GM21423 (cell line): ENCODE data around the gene SYTL4.
"Not testable (repeated sequence)": the region's sequence is repeated elsewhere in the genome, so short reads cannot be mapped to it uniquely, and the experiment has no call there.

Experiments
- ATAC-seq: cut with Tn5 transposase; IDR thresholded peaks from one replicate; pipeline ENCODE4 v1.9.1; 2021; ENCODE audit warnings: mild to moderate bottlenecking, moderate library complexity; ENCODE audit not compliant: unreplicated experiment

SYTL4 gene

GRCh38 chrX:100731441-100732281 lies at the start of gene SYTL4:
Gene SYTL4, minus strand, starts transcription at chrX:100732121. Its CDS starts 30,084 bp downstream, at chrX:100702037.
- ATAC-seq, result no peak

DNA sequence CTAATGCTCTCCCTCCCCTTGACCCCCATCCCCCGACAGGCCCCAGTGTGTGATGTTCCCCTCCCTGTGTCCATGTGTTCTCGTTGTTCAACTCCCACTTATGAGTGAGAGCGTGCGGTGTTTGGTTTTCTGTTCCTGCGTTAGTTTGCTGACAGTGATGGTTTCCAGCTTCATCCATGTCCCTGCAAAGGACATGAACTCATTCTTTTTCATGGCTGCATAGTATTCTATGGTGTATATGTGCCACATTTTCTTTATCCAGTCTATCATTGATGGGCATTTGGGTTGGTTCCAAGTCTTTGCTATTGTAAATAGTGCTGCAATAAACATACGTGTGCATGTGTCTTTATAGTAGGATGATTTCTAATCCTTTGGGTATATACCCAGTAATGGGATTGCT lies 37.5 kb upstream of the SYTL4 start:
- ATAC-seq, result not testable (repeated sequence)

GRCh38 chrX:100768679-100769338 lies 36.9 kb upstream of the SYTL4 start:
- ATAC-seq, result peak; percentile 62

DNA sequence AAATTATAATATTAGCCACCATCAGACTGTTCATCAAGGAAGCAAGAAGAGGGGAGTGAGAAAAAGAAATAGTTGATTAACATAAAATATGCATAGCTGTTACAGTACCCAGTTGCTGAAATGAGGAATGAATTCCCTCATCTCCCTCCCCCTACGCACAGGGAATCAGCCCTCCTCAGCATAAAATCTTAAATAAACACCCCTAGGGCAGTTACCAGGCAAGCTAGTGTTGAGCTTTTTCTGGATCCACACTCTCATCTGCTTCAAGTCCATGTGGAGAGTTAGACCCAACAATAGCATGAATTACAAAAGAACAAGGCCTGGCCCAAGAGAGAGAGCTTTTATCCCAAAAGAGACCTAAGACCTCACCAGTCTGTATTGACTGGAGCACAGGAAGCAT lies 19.0 kb upstream of the SYTL4 start:
- ATAC-seq, result no peak

GRCh38 chrX:100748108-100748507 lies 16.2 kb upstream of the SYTL4 start:
- ATAC-seq, result no peak

- ATAC-seq, result no peak
Observed at GRCh38 chrX:100747703-100748102, 15.8 kb upstream of the SYTL4 start.

DNA sequence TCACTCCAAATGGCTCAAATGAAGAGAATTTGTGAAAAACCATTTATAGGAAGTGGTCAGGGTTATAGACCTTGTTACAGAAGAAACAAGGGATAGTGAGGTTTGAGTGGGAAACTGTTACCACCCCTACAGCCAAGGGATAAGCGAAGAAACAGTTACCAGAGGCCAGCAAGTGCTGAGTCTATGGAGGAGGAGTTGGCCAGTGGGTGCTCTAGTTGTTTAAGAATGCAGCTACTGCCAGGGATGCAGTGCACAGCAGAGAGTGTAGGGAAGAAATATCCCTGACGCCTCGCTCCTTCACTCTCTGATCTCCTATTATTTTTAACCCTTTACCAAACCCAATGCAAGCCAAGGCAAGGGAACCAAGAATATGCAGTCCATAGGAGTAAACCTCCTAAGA lies 15.2 kb upstream of the SYTL4 start:
- no peak for ATAC-seq

DNA sequence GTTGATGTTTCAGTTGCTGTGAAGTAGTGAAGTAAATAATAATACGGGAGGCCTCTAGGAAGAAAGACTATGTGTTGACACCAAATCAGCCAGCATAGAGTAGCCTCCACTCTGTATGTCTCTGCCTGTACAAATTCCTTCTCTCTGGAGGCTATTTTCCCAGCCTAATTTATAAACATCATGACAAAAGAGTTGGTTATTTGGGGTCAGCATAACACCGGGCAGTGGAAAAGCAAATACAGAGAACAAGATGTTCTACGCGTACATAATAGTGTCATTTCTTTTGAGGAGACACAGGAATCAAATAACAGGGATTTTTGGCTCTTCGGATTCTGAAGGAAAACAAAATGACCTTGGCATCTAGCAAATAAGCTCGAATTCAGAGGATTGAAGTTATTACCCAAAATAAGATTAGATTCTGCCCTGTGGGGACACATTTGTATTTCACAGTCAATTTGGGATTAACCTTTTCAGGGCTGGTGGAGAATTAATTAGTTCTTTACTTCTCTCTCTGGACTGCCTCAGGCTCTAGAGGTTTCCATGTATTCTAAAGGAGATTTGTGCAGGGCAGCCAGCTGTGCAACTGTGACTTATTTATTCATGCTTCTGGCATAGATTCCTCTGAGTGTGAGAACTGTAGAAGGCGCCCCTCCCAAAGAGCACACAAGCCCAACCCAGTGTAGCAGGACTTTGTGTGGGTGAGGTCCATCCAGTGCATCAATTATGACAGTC lies 14.1 kb upstream of the SYTL4 start:
- no peak for ATAC-seq

DNA sequence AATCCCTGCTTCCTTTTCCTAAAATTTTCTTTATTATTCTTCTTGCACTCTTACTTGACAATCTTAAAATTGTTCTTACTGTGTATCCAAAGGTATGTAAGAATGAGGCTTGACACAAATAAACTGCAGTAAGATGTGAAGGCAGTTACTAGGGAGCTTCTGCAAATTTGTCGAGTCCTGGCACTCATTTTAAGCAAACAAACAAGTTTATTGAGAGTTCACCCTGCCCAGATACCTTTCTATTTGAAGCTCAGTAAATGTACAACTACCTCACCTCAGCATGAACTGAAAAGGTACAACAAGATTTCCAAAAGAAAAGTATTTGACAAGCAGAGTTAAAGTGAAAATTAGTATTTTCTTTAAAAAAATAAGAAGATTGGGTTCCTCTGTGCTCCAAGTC lies 13.3 kb upstream of the SYTL4 start:
- no peak for ATAC-seq

GRCh38 chrX:100743009-100743607 lies 11.2 kb upstream of the SYTL4 start:
- ATAC-seq, result no peak

GRCh38 chrX:100724006-100724405 lies 7.9 kb downstream of the SYTL4 start:
- ATAC-seq, result not testable (repeated sequence)

DNA sequence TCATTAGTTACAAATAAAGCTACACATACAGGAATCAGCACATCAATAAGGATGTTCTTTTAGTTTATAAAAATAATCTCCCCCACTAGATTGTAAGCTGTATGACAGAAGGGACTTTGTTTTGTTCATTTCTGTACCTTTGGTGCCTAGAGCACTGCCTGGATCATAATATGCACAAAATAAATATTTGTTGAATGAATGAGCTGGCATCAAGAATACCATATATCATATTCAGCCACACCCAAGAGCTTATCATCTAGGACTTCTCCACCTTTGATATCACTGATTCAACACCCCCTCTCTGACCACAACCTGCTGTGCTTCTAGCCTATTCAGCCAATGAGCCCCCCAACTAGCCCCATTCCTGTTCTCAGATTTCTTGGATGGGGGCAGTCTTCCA lies 10.6 kb downstream of the SYTL4 start:
- no peak for ATAC-seq

GRCh38 chrX:100720301-100720700 lies 11.6 kb downstream of the SYTL4 start:
- ATAC-seq, result no peak

- no peak for ATAC-seq
Observed at GRCh38 chrX:100719139-100719538, 12.8 kb downstream of the SYTL4 start.

- ATAC-seq, result no peak
Observed at GRCh38 chrX:100717363-100717762, 14.6 kb downstream of the SYTL4 start.

DNA sequence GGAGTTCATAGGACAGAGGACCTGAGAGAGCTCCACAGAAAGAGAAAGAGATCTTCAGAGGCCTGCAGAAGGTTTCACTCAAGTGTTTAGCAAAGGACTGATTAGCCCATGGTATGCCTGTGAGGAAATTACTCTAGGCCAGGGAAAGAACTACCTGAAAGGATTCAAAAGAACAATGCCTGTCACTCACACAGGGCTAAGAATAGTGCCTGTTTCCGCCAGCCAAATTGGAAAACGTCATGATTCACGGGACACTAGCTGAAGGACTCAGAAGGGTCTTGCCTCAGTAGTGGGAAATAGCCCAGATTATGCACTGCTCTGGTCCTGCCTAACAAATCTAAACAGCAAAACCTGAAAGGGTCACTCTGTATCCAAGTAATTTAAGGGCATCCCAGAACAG lies 21.1 kb downstream of the SYTL4 start:
- ATAC-seq, result no peak

GRCh38 chrX:100704581-100705203 lies 27.2 kb downstream of the SYTL4 start:
- ATAC-seq, result no peak

GRCh38 chrX:100700809-100701208 lies 31.1 kb downstream of the SYTL4 start:
- ATAC-seq, result no peak

- no peak for ATAC-seq
Observed at GRCh38 chrX:100698551-100698950, 33.4 kb downstream of the SYTL4 start.

DNA sequence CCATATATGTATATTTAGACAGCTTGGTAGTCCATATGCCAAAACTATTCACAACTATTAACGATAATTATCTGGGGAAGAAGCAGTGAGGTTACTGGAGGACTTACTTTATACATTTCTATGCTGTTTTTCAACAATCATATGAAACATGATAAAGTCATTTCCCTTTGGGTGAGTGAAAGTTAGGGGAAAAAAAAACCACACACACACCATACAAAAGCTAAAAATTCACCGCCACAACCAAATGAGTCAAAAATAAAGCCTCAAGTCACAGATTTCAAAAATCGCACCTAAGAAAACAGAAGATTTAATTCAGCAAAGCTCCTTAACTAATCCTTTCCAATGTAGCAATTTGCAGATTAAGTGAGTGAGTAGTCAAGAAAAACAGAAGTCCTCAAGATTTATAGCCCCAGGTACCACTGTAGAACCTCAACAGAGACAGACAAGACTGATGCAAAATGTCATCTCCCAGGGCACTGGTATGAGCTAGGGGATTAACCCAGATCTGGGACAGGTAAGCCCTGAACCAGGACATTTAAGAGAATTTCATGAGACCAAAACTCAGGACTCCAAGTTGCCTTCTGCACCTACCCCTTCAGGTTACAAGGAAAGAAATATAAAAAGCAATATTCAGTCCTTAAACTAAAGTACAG lies 35.1 kb downstream of the SYTL4 start:
- ATAC-seq, result no peak
